HepG2 (cell line): Measurements from ENCODE around the gene HEPN1. TPM values are rescaled to one million over a fixed set of nuclear protein-coding genes. Genes with fewer than 3 reads are reported as not detected.

ENCODE experiments used
- ATAC-seq: fragments of 200-7000 bp; cut with Tn5 transposase; 3 replicates; pipeline ENCODE4 v1.9.1; 2020; ENCODE audit warnings: mild to moderate bottlenecking, moderate library complexity
- BruUV-seq: library from RNA; stranded (reverse); fragments of 400-500 nt; replicated peaks from 2 replicates; lab custom pipeline; 2021; lab: Mats Ljungman, UMichigan
- CTCF ChIA-PET: fragments of 300-600 bp; formaldehyde crosslinking; extraction: SDS; loops from one replicate; lab custom pipeline; 2021; ENCODE audit warnings: low total read pairs, inconsistent platforms, low intra/inter-chr PET ratio; lab: Yijun Ruan, JAX
- POLR2A ChIA-PET: fragments of 350-600 bp; sonication (Branson Sonifier 250); formaldehyde crosslinking; loops from one replicate; lab custom pipeline; 2020; ENCODE audit warnings: antibody characterized with exemption, inconsistent platforms; lab: Yijun Ruan, JAX
- DNase-seq: peaks from one replicate; pipeline ENCODE4 v3.0.0-alpha.2; 2015; ENCODE audit warnings: low spot score
- FAIRE-seq: peaks from 3 replicates; lab custom pipeline; 2011; peaks lifted over from hg19 to GRCh38; lab: Jason Lieb, UNC
- H2AFZ ChIP-seq: one replicate; pipeline ENCODE4 v1.6.1; 2011; ENCODE audit warnings: low read length, inconsistent platforms
- H3K27ac ChIP-seq: fragments of 300-600 bp; 3 replicates; pipeline ENCODE4 v1.8.0; 2011; ENCODE audit warnings: mixed run types, mild to moderate bottlenecking, mixed read lengths, low read length, inconsistent platforms; ENCODE audit not compliant: insufficient read depth; ENCODE audit errors: extremely low read length
- H3K27me3 ChIP-seq, 2 experiments: fragments of 200-600 bp in 1 of 2; 2 replicates in 1 of 2; 3 replicates in 1 of 2; pipeline versions ENCODE4 v1.6.0 to v1.8.0; 2011; ENCODE audit warnings: low read length in 2 of 2, mild to moderate bottlenecking in 2 of 2, moderate library complexity in 2 of 2, inconsistent platforms in 1 of 2; ENCODE audit not compliant: insufficient read depth in 2 of 2, control insufficient read depth in 1 of 2
- H3K36me3 ChIP-seq, 2 experiments: fragments of 200-600 bp in 1 of 2; replicated peaks in 1 of 2; 2 replicates in 1 of 2; 3 replicates in 1 of 2; pipeline versions ENCODE4 v1.5.1 to v1.8.0; 2011; ENCODE audit warnings: low read length in 2 of 2, inconsistent platforms in 1 of 2; ENCODE audit not compliant: insufficient read depth in 2 of 2, control insufficient read depth in 1 of 2
- H3K4me1 ChIP-seq: 2 replicates; pipeline ENCODE4 v1.5.1; 2012; ENCODE audit warnings: low read length, inconsistent platforms; ENCODE audit not compliant: insufficient read depth
- H3K4me2 ChIP-seq: 2 replicates; pipeline ENCODE4 v1.6.0; 2011; ENCODE audit warnings: low read depth, low read length, inconsistent platforms
- H3K4me3 ChIP-seq, 3 experiments: fragments of 200-600 bp in 1 of 3; sonication (generic), shearing (Covaris generic) in 1 of 3; replicated peaks in 1 of 3; 2 replicates each; pipeline ENCODE4 v1.5.1; 2011 to 2016; ENCODE audit warnings: low read length in 3 of 3, inconsistent platforms in 2 of 3, low read depth in 2 of 3, mild to moderate bottlenecking in 2 of 3, control low read depth in 1 of 3, mixed read lengths in 1 of 3; ENCODE audit not compliant: insufficient read depth in 1 of 3
- H3K79me2 ChIP-seq: one replicate; pipeline ENCODE4 v1.6.1; 2011; ENCODE audit warnings: low read length, inconsistent platforms; ENCODE audit not compliant: insufficient read depth
- H3K9ac ChIP-seq: 2 replicates; pipeline ENCODE4 v1.6.0; 2011; ENCODE audit warnings: mild to moderate bottlenecking, low read depth, low read length, inconsistent platforms; ENCODE audit not compliant: insufficient read depth
- H3K9me3 ChIP-seq: 2 replicates; pipeline ENCODE4 v1.5.1; 2012; ENCODE audit warnings: mild to moderate bottlenecking, low read length
- H4K20me1 ChIP-seq: 2 replicates; pipeline ENCODE4 v1.6.0; 2011; ENCODE audit warnings: inconsistent platforms, mild to moderate bottlenecking, low read length, moderate library complexity; ENCODE audit not compliant: insufficient read depth
- ETV6 ChIP-seq: sonication (generic); formaldehyde crosslinking; conservative IDR thresholded peaks from 2 replicates; pipeline ENCODE4 v1.4.0; 2020; ENCODE audit warnings: missing genetic modification reagents
- HNF4A ChIP-seq: sonication (generic); formaldehyde crosslinking; IDR thresholded peaks from 2 replicates; pipeline ENCODE4 v1.4.0; 2020; ENCODE audit warnings: missing genetic modification reagents
- KDM3A ChIP-seq: IDR thresholded peaks from 2 replicates; pipeline ENCODE4 v1.6.1; 2018; ENCODE audit warnings: low read depth, missing compliant biosample characterization
- KLF15 ChIP-seq: sonication (generic); formaldehyde crosslinking; IDR thresholded peaks from 2 replicates; pipeline ENCODE4 v1.8.1; 2023; ENCODE audit warnings: borderline replicate concordance, mild to moderate bottlenecking, inconsistent platforms, missing genetic modification reagents, mixed read lengths
- RAD51 ChIP-seq: fragments of 450-650 bp; IDR thresholded peaks from 2 replicates; pipeline ENCODE4 v1.6.1; 2016; ENCODE audit warnings: borderline replicate concordance
- SALL2 ChIP-seq: sonication (generic); formaldehyde crosslinking; IDR thresholded peaks from 2 replicates; pipeline ENCODE4 v1.8.1; 2023; ENCODE audit warnings: mild to moderate bottlenecking, missing genetic modification reagents, inconsistent platforms
- SMYD3 ChIP-seq: sonication (generic); formaldehyde crosslinking; IDR thresholded peaks from 2 replicates; pipeline ENCODE4 v1.8.1; 2023; ENCODE audit warnings: mild to moderate bottlenecking, missing genetic modification reagents
- ZNF446 ChIP-seq: sonication (generic); formaldehyde crosslinking; IDR thresholded peaks from 2 replicates; pipeline ENCODE4 v1.5.0; 2020; ENCODE audit warnings: mild to moderate bottlenecking, missing genetic modification reagents
- WGBS: methylation state at CpG from one replicate; pipeline ENCODE4 v1.1.6; 2017; ENCODE audit warnings: low lambda C conversion rate; 5-methylcytosine and 5-hydroxymethylcytosine counted together
- in situ Hi-C: cut with HindIII; loops from 2 replicates; pipeline ENCODE4 v1.10.0; 2017; ENCODE audit warnings: low pct_unique_long_range_greater_than_20kb; ENCODE audit not compliant: extremely low pct_ligation_motif_present
- intact Hi-C: fragments of 100-400 bp; cut with micrococcal nuclease; formaldehyde crosslinking; loops from one replicate; pipeline ENCODE4 v1.10.0; 2022; ENCODE audit not compliant: unreplicated experiment
- polyA plus RNA-seq, 8 experiments: library from polyadenylated mRNA; depleted of rRNA in 3 of 8; stranded (reverse) in 7 of 8; unstranded in 1 of 8; fragments of >200 nt; fragmentation: Illumina TruSeq in 4 of 8; extraction: Trizol in 4 of 8; gene quantifications; 2 replicates each; pipeline versions ENCODE4 v1.2.1 to v1.2.3, GENCODE V29; 2011 to 2016; ENCODE audit warnings: low read depth in 4 of 8, missing spikeins in 1 of 8, mixed read lengths in 1 of 8; ENCODE audit not compliant: insufficient read depth in 1 of 8
- total RNA-seq, 5 experiments: library from RNA; depleted of rRNA; stranded (reverse); fragments of >200 nt; fragmentation: Illumina TruSeq; extraction: Trizol; gene quantifications; 2 replicates each; pipeline ENCODE4 v1.2.3, GENCODE V29; 2016; ENCODE audit warnings: low read depth in 1 of 5
- TF ChIP-seq, protein P1 (sequence below): IDR thresholded peaks from 2 replicates; pipeline ENCODE4 v1.6.1; 2016
- TF ChIP-seq, protein P2 (sequence below): IDR thresholded peaks from 2 replicates; pipeline ENCODE4 v1.6.1; 2016
- TF ChIP-seq, protein P3 (sequence below): IDR thresholded peaks from 2 replicates; pipeline ENCODE4 v1.6.1; 2016; ENCODE audit warnings: missing biosample characterization, missing genetic modification reagents, low read depth
- TF ChIP-seq, protein P4 (sequence below): sonication (generic); formaldehyde crosslinking; IDR thresholded peaks from 2 replicates; pipeline ENCODE4 v1.4.0; 2020; ENCODE audit warnings: missing genetic modification reagents
- TF ChIP-seq, protein P5 (sequence below): sonication (generic); formaldehyde crosslinking; IDR thresholded peaks from 2 replicates; pipeline ENCODE4 v1.8.0; 2022; ENCODE audit warnings: mild to moderate bottlenecking, missing genetic modification reagents, moderate library complexity

Gene HEPN1
- total and polyA plus RNA-seq, 2 of the 13 experiments (the other 11 are each of a cell fraction or from before 2014, with no cell fraction given), result not detected

DNA sequence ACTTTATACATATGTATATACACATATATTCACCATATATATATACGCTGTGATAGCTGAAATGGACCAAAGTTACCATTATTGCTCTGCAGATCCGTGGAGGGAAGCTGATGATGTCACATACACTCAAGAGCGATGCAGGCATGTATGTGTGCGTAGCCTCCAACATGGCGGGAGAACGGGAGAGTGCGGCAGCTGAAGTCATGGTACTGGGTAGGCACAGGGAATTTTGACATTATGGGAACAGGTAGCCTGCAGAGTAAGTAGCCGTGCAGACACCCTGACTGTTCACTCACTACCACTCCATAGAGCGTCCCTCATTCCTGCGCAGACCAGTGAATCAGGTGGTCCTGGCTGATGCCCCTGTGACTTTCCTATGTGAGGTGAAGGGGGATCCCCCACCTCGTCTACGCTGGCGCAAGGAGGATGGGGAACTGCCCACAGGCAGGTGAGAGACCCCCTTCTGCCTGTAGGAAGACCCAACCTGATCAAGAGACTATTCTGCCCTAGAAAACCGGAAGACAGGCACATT lies 49.1 kb upstream of the HEPN1 start (continued):
- TF ChIP-seq, protein P1, sequence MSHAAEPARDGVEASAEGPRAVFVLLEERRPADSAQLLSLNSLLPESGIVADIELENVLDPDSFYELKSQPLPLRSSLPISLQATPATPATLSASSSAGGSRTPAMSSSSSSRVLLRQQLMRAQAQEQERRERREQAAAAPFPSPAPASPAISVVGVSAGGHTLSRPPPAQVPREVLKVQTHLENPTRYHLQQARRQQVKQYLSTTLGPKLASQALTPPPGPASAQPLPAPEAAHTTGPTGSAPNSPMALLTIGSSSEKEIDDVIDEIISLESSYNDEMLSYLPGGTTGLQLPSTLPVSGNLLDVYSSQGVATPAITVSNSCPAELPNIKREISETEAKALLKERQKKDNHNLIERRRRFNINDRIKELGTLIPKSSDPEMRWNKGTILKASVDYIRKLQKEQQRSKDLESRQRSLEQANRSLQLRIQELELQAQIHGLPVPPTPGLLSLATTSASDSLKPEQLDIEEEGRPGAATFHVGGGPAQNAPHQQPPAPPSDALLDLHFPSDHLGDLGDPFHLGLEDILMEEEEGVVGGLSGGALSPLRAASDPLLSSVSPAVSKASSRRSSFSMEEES (CRISPR knock-in tag), result no peak
- TF ChIP-seq, all 625 proteins: peak for 0

DNA sequence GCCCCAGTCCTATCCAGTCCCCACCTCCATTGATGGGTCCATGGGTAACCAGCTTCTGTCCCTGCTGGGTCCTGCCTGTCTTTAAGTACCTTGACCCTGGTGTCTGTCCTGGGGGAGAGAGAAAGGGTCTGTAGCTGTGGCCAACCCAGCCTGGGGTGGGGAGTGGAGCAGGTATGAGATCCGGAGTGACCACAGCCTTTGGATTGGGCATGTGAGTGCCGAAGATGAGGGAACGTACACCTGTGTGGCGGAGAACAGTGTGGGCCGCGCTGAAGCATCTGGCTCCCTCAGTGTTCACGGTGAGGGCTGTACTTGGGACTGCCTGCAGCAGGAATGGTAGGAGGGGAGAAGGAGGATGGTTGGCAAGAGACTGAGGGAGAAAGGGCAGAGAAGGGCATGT lies 48.6 kb upstream of the HEPN1 start:
- no peak overlapping the region for H3K9ac ChIP-seq
- H3K79me2 ChIP-seq, result no peaks in the 10 kb centered on the region
- peaks cover 14 to 76% of the 10 kb centered on the region in 2 experiments; a peak in 4 of 5 replicates for H3K27me3 ChIP-seq
- H3K4me3 ChIP-seq, result no peak overlapping the region
- POLR2A ChIA-PET, result no interaction called here
- peaks cover 28% of the 10 kb centered on the region for H3K4me1 ChIP-seq
- no peaks in the 10 kb centered on the region for H3K9me3 ChIP-seq
- in situ Hi-C loops (no loop called here), intact Hi-C loops (no loop called here)
- CTCF ChIA-PET, result no interaction called here
- ATAC-seq (no peak), FAIRE-seq (no peak), DNase-seq (no peak)
- BruUV-seq, result no TSS peak
- TF ChIP-seq RAD51, result no peak
- no peak for TF ChIP-seq SMYD3
- TF ChIP-seq, protein P2, sequence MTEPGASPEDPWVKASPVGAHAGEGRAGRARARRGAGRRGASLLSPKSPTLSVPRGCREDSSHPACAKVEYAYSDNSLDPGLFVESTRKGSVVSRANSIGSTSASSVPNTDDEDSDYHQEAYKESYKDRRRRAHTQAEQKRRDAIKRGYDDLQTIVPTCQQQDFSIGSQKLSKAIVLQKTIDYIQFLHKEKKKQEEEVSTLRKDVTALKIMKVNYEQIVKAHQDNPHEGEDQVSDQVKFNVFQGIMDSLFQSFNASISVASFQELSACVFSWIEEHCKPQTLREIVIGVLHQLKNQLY, result no peak
- no peak for TF ChIP-seq KLF15
- TF ChIP-seq, protein P3, sequence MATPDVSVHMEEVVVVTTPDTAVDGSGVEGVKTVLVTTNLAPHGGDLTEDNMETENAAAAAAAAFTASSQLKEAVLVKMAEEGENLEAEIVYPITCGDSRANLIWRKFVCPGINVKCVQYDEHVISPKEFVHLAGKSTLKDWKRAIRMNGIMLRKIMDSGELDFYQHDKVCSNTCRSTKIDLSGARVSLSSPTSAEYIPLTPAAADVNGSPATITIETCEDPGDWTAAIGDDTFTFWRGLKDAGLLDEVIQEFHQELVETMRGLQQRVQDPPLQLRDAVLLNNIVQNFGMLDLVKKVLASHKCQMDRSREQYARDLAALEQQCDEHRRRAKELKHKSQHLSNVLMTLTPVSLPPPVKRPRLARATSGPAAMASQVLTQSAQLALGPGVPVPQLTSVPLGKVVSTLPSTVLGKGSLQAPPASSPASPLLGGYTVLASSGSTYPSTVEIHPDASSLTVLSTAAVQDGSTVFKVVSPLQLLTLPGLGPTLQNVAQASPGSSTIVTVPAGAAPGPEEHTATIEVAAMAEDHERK (CRISPR knock-in tag), result no peak
- TF ChIP-seq SALL2 (CRISPR knock-in tag), result no peak
- no peak for TF ChIP-seq ZNF446 (CRISPR knock-in tag)
- TF ChIP-seq HNF4A (CRISPR knock-in tag), result no peak
- TF ChIP-seq, protein P4, sequence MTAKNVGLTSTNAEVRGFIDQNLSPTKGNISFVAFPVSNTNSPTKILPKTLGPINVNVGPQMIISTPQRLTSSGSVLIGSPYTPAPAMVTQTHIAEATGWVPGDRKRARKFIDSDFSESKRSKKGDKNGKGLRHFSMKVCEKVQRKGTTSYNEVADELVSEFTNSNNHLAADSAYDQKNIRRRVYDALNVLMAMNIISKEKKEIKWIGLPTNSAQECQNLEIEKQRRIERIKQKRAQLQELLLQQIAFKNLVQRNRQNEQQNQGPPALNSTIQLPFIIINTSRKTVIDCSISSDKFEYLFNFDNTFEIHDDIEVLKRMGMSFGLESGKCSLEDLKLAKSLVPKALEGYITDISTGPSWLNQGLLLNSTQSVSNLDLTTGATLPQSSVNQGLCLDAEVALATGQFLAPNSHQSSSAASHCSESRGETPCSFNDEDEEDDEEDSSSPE (CRISPR knock-in tag), result no peak
- no peak for TF ChIP-seq ETV6 (CRISPR knock-in tag)
- no peak for TF ChIP-seq KDM3A (CRISPR knock-in tag)
- TF ChIP-seq, protein P5, sequence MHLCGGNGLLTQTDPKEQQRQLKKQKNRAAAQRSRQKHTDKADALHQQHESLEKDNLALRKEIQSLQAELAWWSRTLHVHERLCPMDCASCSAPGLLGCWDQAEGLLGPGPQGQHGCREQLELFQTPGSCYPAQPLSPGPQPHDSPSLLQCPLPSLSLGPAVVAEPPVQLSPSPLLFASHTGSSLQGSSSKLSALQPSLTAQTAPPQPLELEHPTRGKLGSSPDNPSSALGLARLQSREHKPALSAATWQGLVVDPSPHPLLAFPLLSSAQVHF (CRISPR knock-in tag), result no peak
- 36% methylated on average over 7 of the region's 7 CpGs for WGBS
- no peaks in the 10 kb centered on the region for H4K20me1 ChIP-seq
- no peak overlapping the region for H3K27ac ChIP-seq
- no peak overlapping the region for H2AFZ ChIP-seq
- no peak overlapping the region for H3K4me2 ChIP-seq
- no peaks in the 10 kb centered on the region for H3K36me3 ChIP-seq
